Erythroblast (primary cell): ENCODE measurements around the gene CASP8AP2.
"Not testable (repeated sequence)": the region's sequence is repeated elsewhere in the genome, so short reads cannot be mapped to it uniquely, and the experiment has no call there.

Experiments used
- GATA1 ChIP-seq: IDR thresholded peaks from 2 replicates; pipeline ENCODE4 v1.6.1; 2011; ENCODE audit warnings: low read depth, mild to moderate bottlenecking, control low read depth, low read length, moderate library complexity
- POLR2A ChIP-seq: IDR thresholded peaks from 2 replicates; pipeline ENCODE4 v1.6.1; 2011; ENCODE audit warnings: mild to moderate bottlenecking, low read length

- TF ChIP-seq POLR2A, GATA1: not testable (repeated sequence)
Measured at GRCh38 chr6:89910001-89910901, 80.6 kb downstream of the CASP8AP2 start.
